Erythroblast (primary cell): ENCODE data around the gene LRRC74B.

Experiments used
- DNase-seq, 2 experiments: peaks; one replicate each; lab custom pipeline; 2025; lab: John Stamatoyannopoulos, UW
- GATA1 ChIP-seq: IDR thresholded peaks from 2 replicates; pipeline ENCODE4 v1.6.1; 2011; ENCODE audit warnings: low read depth, mild to moderate bottlenecking, control low read depth, low read length, moderate library complexity
- POLR2A ChIP-seq: IDR thresholded peaks from 2 replicates; pipeline ENCODE4 v1.6.1; 2011; ENCODE audit warnings: mild to moderate bottlenecking, low read length

Gene LRRC74B

GRCh38 chr22:21009638-21010425 lies 35.9 kb upstream of the LRRC74B start:
- TF ChIP-seq GATA1 = no peak
- peak; percentile 63 to 65 for DNase-seq

GRCh38 chr22:21010426-21011113 lies 35.2 kb upstream of the LRRC74B start:
- DNase-seq = no peak
- TF ChIP-seq POLR2A (no peak), GATA1 (no peak)

GRCh38 chr22:21012446-21013407 lies 33.0 kb upstream of the LRRC74B start:
- TF ChIP-seq POLR2A (no peak), GATA1 (no peak)

GRCh38 chr22:21013657-21014201 lies 32.0 kb upstream of the LRRC74B start:
- no peak for TF ChIP-seq POLR2A
- no peak for TF ChIP-seq GATA1
- DNase-seq = no peak

More at GRCh38 chr22:21012446-21013407, 33.0 kb upstream of the LRRC74B start:
- DNase-seq = no peak

GRCh38 chr22:21014202-21014725 lies 31.5 kb upstream of the LRRC74B start:
- TF ChIP-seq GATA1 (no peak), POLR2A (no peak)
- DNase-seq = peak; percentile 91 to 93

GRCh38 chr22:21014726-21015465 lies 30.9 kb upstream of the LRRC74B start, which contains the start of gene P2RX6:
Gene P2RX6 (plus strand): TSS chr22:21015165. CDS start chr22:21015175, 10 bp downstream.
- TF ChIP-seq POLR2A (peak; percentile 37), GATA1 (no peak)
- DNase-seq = peak; percentile 81 to 86

GRCh38 chr22:21015466-21016006 lies 30.2 kb upstream of the LRRC74B start:
- DNase-seq = no peak
- TF ChIP-seq GATA1 (no peak), POLR2A (no peak)

GRCh38 chr22:21016644-21017420 lies 28.9 kb upstream of the LRRC74B start:
- DNase-seq = no peak
- TF ChIP-seq POLR2A (no peak), GATA1 (no peak)

- DNase-seq = no peak
- TF ChIP-seq POLR2A (no peak), GATA1 (no peak)
Observed at GRCh38 chr22:21018314-21018713, 27.4 kb upstream of the LRRC74B start.

GRCh38 chr22:21020802-21021429 lies 24.8 kb upstream of the LRRC74B start:
- DNase-seq = peak; percentile 16 to 31
- TF ChIP-seq POLR2A (no peak), GATA1 (no peak)

- TF ChIP-seq GATA1 = no peak
- no peak for TF ChIP-seq POLR2A
- DNase-seq = no peak
Observed at GRCh38 chr22:21022507-21022906, 23.2 kb upstream of the LRRC74B start.
